Astrocyte (in vitro differentiated cells and primary cell): ENCODE data around the gene SATB2. TPM values are rescaled to one million over a fixed set of nuclear protein-coding genes. Genes with fewer than 3 reads are reported as not detected.

Source experiments
- DNase-seq: peaks from one replicate; pipeline ENCODE4 v3.0.0-alpha.2; 2010; ENCODE audit warnings: low read depth
- FAIRE-seq: peaks from 2 replicates; lab custom pipeline; 2011; peaks lifted over from hg19 to GRCh38; lab: Jason Lieb, UNC
- H2AFZ ChIP-seq: 2 replicates; pipeline ENCODE4 v1.6.0; 2012; ENCODE audit warnings: low read depth, low read length, inconsistent platforms
- H3K27ac ChIP-seq: 2 replicates; pipeline ENCODE4 v1.5.1; 2011; ENCODE audit warnings: low read depth, low read length, inconsistent platforms
- H3K27me3 ChIP-seq: 2 replicates; pipeline ENCODE4 v1.6.0; 2011; ENCODE audit warnings: low read length, inconsistent platforms; ENCODE audit not compliant: insufficient read depth
- H3K36me3 ChIP-seq: 2 replicates; pipeline ENCODE4 v1.5.1; 2011; ENCODE audit warnings: low read length, inconsistent platforms; ENCODE audit not compliant: insufficient read depth
- H3K4me1 ChIP-seq: 2 replicates; pipeline ENCODE4 v1.5.1; 2011; ENCODE audit warnings: low read length, inconsistent platforms; ENCODE audit not compliant: insufficient read depth
- H3K4me2 ChIP-seq: 2 replicates; pipeline ENCODE4 v1.6.0; 2012; ENCODE audit warnings: low read length, inconsistent platforms
- H3K4me3 ChIP-seq: 2 replicates; pipeline ENCODE4 v1.5.1; 2011; ENCODE audit warnings: low read depth, mild to moderate bottlenecking, low read length, inconsistent platforms; ENCODE audit not compliant: insufficient read depth
- H3K79me2 ChIP-seq: 2 replicates; pipeline ENCODE4 v1.6.0; 2012; ENCODE audit warnings: mild to moderate bottlenecking, low read length, inconsistent platforms; ENCODE audit not compliant: insufficient read depth
- H3K9ac ChIP-seq: 2 replicates; pipeline ENCODE4 v1.6.0; 2012; ENCODE audit warnings: mild to moderate bottlenecking, low read length, inconsistent platforms
- H3K9me3 ChIP-seq: 2 replicates; pipeline ENCODE4 v1.5.1; 2012; ENCODE audit warnings: low read depth, mild to moderate bottlenecking, low read length, inconsistent platforms; ENCODE audit not compliant: insufficient read depth
- H4K20me1 ChIP-seq: 2 replicates; pipeline ENCODE4 v1.6.0; 2012; ENCODE audit warnings: low read length, inconsistent platforms; ENCODE audit not compliant: insufficient read depth
- H3K27ac Mint-ChIP-seq: one replicate; pipeline ENCODE4 v1.8.0; 2021; ENCODE audit warnings: mild to moderate bottlenecking, mixed read lengths; ENCODE audit not compliant: unreplicated experiment
- H3K27me3 Mint-ChIP-seq: one replicate; pipeline ENCODE4 v1.8.0; 2021; ENCODE audit warnings: low read depth, mixed read lengths; ENCODE audit not compliant: unreplicated experiment
- H3K36me3 Mint-ChIP-seq: one replicate; pipeline ENCODE4 v1.8.0; 2021; ENCODE audit warnings: low read depth, mixed read lengths; ENCODE audit not compliant: unreplicated experiment
- H3K4me1 Mint-ChIP-seq: one replicate; pipeline ENCODE4 v1.8.0; 2021; ENCODE audit warnings: low read depth, mixed read lengths; ENCODE audit not compliant: unreplicated experiment
- H3K4me3 Mint-ChIP-seq: one replicate; pipeline ENCODE4 v1.8.0; 2021; ENCODE audit warnings: mild to moderate bottlenecking, moderate library complexity, mixed read lengths; ENCODE audit not compliant: unreplicated experiment
- H3K9me3 Mint-ChIP-seq: one replicate; pipeline ENCODE4 v1.8.0; 2021; ENCODE audit warnings: mild to moderate bottlenecking, mixed read lengths; ENCODE audit not compliant: unreplicated experiment
- EZH2 ChIP-seq: IDR thresholded peaks from 2 replicates; pipeline ENCODE4 v1.6.1; 2012; ENCODE audit warnings: mild to moderate bottlenecking, low read length, inconsistent platforms; ENCODE audit not compliant: insufficient read depth
- total RNA-seq: library from RNA; stranded (reverse); gene quantifications from 2 replicates; pipeline ENCODE4 v1.2.1, GENCODE V29; 2021
- TF ChIP-seq, protein P1 (sequence below): IDR thresholded peaks from 2 replicates; pipeline ENCODE4 v1.5.1; 2011; ENCODE audit warnings: low read depth, mild to moderate bottlenecking, inconsistent platforms, low read length, moderate library complexity; ENCODE audit not compliant: insufficient read depth

SATB2 gene
- total RNA-seq, 1 donor from 2014 or later: 12.3 TPM

DNA sequence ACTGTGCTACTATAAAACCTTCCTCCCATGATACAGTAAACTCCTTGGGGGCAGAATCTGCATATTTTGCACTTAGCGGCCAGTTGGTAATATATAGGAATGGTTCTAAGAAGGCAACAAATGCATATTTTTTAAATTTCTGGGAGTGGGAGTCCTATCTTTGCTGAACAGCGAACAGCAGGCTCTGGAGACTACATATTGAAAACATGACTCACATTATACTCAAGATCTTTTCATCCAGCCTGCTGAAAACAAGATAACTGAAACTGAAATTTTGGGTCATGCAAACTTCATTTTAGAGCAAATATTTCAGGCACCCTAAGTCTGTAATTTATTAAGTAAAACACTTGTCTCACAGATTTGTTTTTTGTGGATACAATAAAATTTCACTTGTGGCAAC, 122.2 kb downstream of the SATB2 start:
- Histone ChIP-seq H3K9me3 (no peaks in the 10 kb centered on the region), H2AFZ (no peak overlapping the region), H3K4me1 (peaks cover 6% of the 10 kb centered on the region), H3K4me3 (no peak overlapping the region), H3K27me3 (no peaks in the 10 kb centered on the region), H4K20me1 (no peaks in the 10 kb centered on the region), H3K4me2 (no peak overlapping the region), H3K79me2 (no peaks in the 10 kb centered on the region), H3K9ac (no peak overlapping the region), H3K27ac (no peak overlapping the region), H3K36me3 (no peaks in the 10 kb centered on the region)
- H3K4me1 Mint-ChIP-seq: peaks cover 16% of the 10 kb centered on the region
- DNase-seq (peak; percentile 16), FAIRE-seq (no peak)
- H3K9me3 Mint-ChIP-seq: no peaks in the 10 kb centered on the region
- H3K4me3 Mint-ChIP-seq: no peak overlapping the region
- no peak overlapping the region for H3K27ac Mint-ChIP-seq
- no peak for TF ChIP-seq EZH2
- TF ChIP-seq, protein P1, sequence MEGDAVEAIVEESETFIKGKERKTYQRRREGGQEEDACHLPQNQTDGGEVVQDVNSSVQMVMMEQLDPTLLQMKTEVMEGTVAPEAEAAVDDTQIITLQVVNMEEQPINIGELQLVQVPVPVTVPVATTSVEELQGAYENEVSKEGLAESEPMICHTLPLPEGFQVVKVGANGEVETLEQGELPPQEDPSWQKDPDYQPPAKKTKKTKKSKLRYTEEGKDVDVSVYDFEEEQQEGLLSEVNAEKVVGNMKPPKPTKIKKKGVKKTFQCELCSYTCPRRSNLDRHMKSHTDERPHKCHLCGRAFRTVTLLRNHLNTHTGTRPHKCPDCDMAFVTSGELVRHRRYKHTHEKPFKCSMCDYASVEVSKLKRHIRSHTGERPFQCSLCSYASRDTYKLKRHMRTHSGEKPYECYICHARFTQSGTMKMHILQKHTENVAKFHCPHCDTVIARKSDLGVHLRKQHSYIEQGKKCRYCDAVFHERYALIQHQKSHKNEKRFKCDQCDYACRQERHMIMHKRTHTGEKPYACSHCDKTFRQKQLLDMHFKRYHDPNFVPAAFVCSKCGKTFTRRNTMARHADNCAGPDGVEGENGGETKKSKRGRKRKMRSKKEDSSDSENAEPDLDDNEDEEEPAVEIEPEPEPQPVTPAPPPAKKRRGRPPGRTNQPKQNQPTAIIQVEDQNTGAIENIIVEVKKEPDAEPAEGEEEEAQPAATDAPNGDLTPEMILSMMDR: no peak
- H3K36me3 Mint-ChIP-seq: no peaks in the 10 kb centered on the region
- no peaks in the 10 kb centered on the region for H3K27me3 Mint-ChIP-seq

GRCh38 chr2:199329466-199329865, 128.3 kb downstream of the SATB2 start:
- peaks cover 3% of the 10 kb centered on the region for H3K4me1 Mint-ChIP-seq
- DNase-seq (peak; percentile 78), FAIRE-seq (no peak)
- no peaks in the 10 kb centered on the region for H3K27me3 Mint-ChIP-seq
- H3K4me3 Mint-ChIP-seq: no peak overlapping the region
- no peak for TF ChIP-seq EZH2
- TF ChIP-seq, protein P1: no peak
- Histone ChIP-seq H3K9ac (peak overlapping the region; percentile 15), H3K4me1 (peaks cover 8% of the 10 kb centered on the region), H2AFZ (peak overlapping the region; percentile 51), H3K27ac (peak overlapping the region; percentile 53), H3K27me3 (no peaks in the 10 kb centered on the region), H3K36me3 (no peaks in the 10 kb centered on the region), H3K79me2 (no peaks in the 10 kb centered on the region), H4K20me1 (no peaks in the 10 kb centered on the region), H3K9me3 (no peaks in the 10 kb centered on the region), H3K4me2 (peak overlapping the region; percentile 65), H3K4me3 (no peak overlapping the region)
- H3K9me3 Mint-ChIP-seq: no peaks in the 10 kb centered on the region
- H3K36me3 Mint-ChIP-seq: no peaks in the 10 kb centered on the region
- no peak overlapping the region for H3K27ac Mint-ChIP-seq

DNA sequence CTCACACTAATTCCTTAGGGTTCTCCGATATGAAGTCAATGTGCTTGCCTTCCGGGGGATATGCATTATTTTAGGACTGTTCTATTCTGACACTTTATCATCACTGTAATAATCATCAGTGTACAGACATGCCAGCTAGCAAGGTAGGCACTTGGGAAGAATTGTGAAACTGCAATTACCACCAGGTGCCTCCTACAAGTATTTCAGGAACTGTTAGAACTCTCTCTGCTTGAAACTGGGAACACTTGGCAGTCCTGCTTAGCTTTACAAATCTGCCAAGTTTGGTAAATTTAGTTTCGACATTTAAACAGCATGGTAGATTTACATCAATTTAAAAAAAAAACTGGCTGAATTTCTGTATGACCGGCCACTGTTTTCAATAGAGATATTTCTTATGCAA, 128.7 kb downstream of the SATB2 start:
- no peaks in the 10 kb centered on the region for H3K36me3 Mint-ChIP-seq
- FAIRE-seq: no peak
- no peak overlapping the region for H2AFZ ChIP-seq
- no peak overlapping the region for H3K4me3 Mint-ChIP-seq
- no peaks in the 10 kb centered on the region for H4K20me1 ChIP-seq
- no peaks in the 10 kb centered on the region for H3K9me3 ChIP-seq
- no peak overlapping the region for H3K27ac Mint-ChIP-seq
- no peaks in the 10 kb centered on the region for H3K27me3 Mint-ChIP-seq
- peaks cover 3% of the 10 kb centered on the region for H3K4me1 Mint-ChIP-seq
- H3K79me2 ChIP-seq: no peaks in the 10 kb centered on the region
- H3K4me1 ChIP-seq: peaks cover 8% of the 10 kb centered on the region
- peak overlapping the region; percentile 65 for H3K4me2 ChIP-seq
- peak overlapping the region; percentile 6 for H3K27ac ChIP-seq
- no peaks in the 10 kb centered on the region for H3K9me3 Mint-ChIP-seq
- TF ChIP-seq, protein P1: no peak
- TF ChIP-seq EZH2: no peak
- no peak overlapping the region for H3K4me3 ChIP-seq
- no peak overlapping the region for H3K9ac ChIP-seq
- no peak for DNase-seq
- H3K27me3 ChIP-seq: no peaks in the 10 kb centered on the region
- H3K36me3 ChIP-seq: no peaks in the 10 kb centered on the region
